B cell (primary cell): ENCODE results near the gene PDE4DIP. TPM values are rescaled to one million over a fixed set of nuclear protein-coding genes. Genes with fewer than 3 reads are reported as not detected.
"Not testable (repeated sequence)": the region's sequence is repeated elsewhere in the genome, so short reads cannot be mapped to it uniquely, and the experiment has no call there.

ENCODE experiments used
- ATAC-seq: fragments of 200-7000 bp; cut with Tn5 transposase; one replicate; pipeline ENCODE4 v1.10.0; 2021; ENCODE audit warnings: low read depth, mild to moderate bottlenecking, moderate number of reproducible peaks, moderate library complexity
- CTCF ChIA-PET: fragments of 350-600 bp; sonication (Branson Sonifier 250); formaldehyde crosslinking; loops from one replicate; lab custom pipeline; 2021; ENCODE audit warnings: antibody characterized with exemption, inconsistent platforms; lab: Charles Lee
- POLR2A ChIA-PET: fragments of 350-600 bp; sonication (Branson Sonifier 250); formaldehyde crosslinking; loops from one replicate; lab custom pipeline; 2021; ENCODE audit warnings: antibody characterized with exemption; lab: Charles Lee
- DNase-seq: peaks from one replicate; pipeline ENCODE4 v3.0.0; 2013
- H2AFZ ChIP-seq: 2 replicates; pipeline ENCODE4 v1.6.1; 2012; ENCODE audit warnings: mild to moderate bottlenecking, low read depth, low read length; ENCODE audit not compliant: insufficient read depth, poor library complexity, severe bottlenecking
- H3K27ac ChIP-seq, 2 donors: 1 replicate in 1 of 2; 2 replicates in 1 of 2; pipeline ENCODE4 v1.5.1; 2012 to 2013; ENCODE audit warnings: low read length in 2 of 2, mild to moderate bottlenecking in 2 of 2, moderate library complexity in 1 of 2
- H3K27me3 ChIP-seq, 4 experiments: fragments of 200-600 bp in 1 of 4; sonication (generic) in 1 of 4; replicated peaks in 1 of 4; 1 replicate in 2 of 4; 2 replicates in 2 of 4; pipeline versions ENCODE4 v1.6.1 to v1.7.0; 2013 to 2016; ENCODE audit warnings: low read length in 3 of 4, mild to moderate bottlenecking in 2 of 4, mixed read lengths in 1 of 4, moderate library complexity in 1 of 4; ENCODE audit not compliant: insufficient read depth in 4 of 4, control insufficient read depth in 3 of 4; ENCODE audit errors: control extremely low read depth in 1 of 4
- H3K36me3 ChIP-seq, 2 experiments: replicated peaks in 1 of 2; 1 replicate in 1 of 2; 2 replicates in 1 of 2; pipeline versions ENCODE4 v1.6.1 to v1.7.1; 2013; ENCODE audit warnings: low read length in 1 of 2; ENCODE audit not compliant: insufficient read depth in 2 of 2, control insufficient read depth in 1 of 2; ENCODE audit errors: control extremely low read depth in 1 of 2, extremely low read depth in 1 of 2
- H3K4me1 ChIP-seq, 2 donors: fragments of 200-600 bp in 1 of 2; sonication (generic) in 1 of 2; 1 replicate in 1 of 2; 2 replicates in 1 of 2; pipeline versions ENCODE4 v1.5.1 to v1.6.1; 2013 to 2017; ENCODE audit warnings: low read length in 2 of 2; ENCODE audit not compliant: control insufficient read depth in 2 of 2, insufficient read depth in 2 of 2
- H3K4me2 ChIP-seq: replicated peaks from 2 replicates; pipeline ENCODE3; 2012; ENCODE audit warnings: mild to moderate bottlenecking, low read depth, low read length; ENCODE audit not compliant: poor library complexity, severe bottlenecking
- H3K4me3 ChIP-seq, 5 experiments: fragments of 200-600 bp in 1 of 5; sonication (generic) in 1 of 5; 1 replicate in 3 of 5; 2 replicates in 2 of 5; pipeline versions ENCODE4 v1.5.1 to v1.7.0; 2011 to 2016; ENCODE audit warnings: low read length in 4 of 5, mild to moderate bottlenecking in 4 of 5, low read depth in 2 of 5, control low read depth in 1 of 5, moderate library complexity in 1 of 5; ENCODE audit not compliant: insufficient read depth in 1 of 5; ENCODE audit errors: control extremely low read depth in 1 of 5, extremely low read depth in 1 of 5
- H3K79me2 ChIP-seq: fragments of 200-600 bp; sonication (generic); one replicate; pipeline ENCODE4 v1.6.0; 2016; ENCODE audit warnings: low read length; ENCODE audit not compliant: control insufficient read depth, insufficient read depth
- H3K9ac ChIP-seq: fragments of 200-600 bp; sonication (generic); 2 replicates; pipeline ENCODE4 v1.6.1; 2017; ENCODE audit warnings: mild to moderate bottlenecking, low read length, moderate library complexity
- H3K9me3 ChIP-seq, 3 donors: one replicate each; pipeline versions ENCODE4 v1.6.1 to v1.7.1; 2013; ENCODE audit warnings: low read length in 2 of 3; ENCODE audit not compliant: control insufficient read depth in 2 of 3, insufficient read depth in 1 of 3; ENCODE audit errors: control extremely low read depth in 1 of 3
- H4K20me1 ChIP-seq: 2 replicates; pipeline ENCODE4 v1.6.0; 2012; ENCODE audit warnings: mild to moderate bottlenecking, low read length; ENCODE audit not compliant: insufficient read depth, control insufficient read depth, poor library complexity, severe bottlenecking
- H3K27ac Mint-ChIP-seq: one replicate; pipeline ENCODE4 v1.8.0; 2021; ENCODE audit warnings: mixed read lengths
- H3K27me3 Mint-ChIP-seq: one replicate; pipeline ENCODE4 v1.8.0; 2021; ENCODE audit warnings: mixed read lengths
- H3K4me1 Mint-ChIP-seq: one replicate; pipeline ENCODE4 v1.8.0; 2021; ENCODE audit warnings: mixed read lengths
- H3K4me3 Mint-ChIP-seq: one replicate; pipeline ENCODE4 v1.8.0; 2021; ENCODE audit warnings: mixed read lengths
- H3K9me3 Mint-ChIP-seq: one replicate; pipeline ENCODE4 v1.8.0; 2022; ENCODE audit warnings: mixed read lengths; ENCODE audit not compliant: insufficient read depth
- WGBS: methylation state at CpG from one replicate; pipeline ENCODE4 v1.1.5; 2013; ENCODE audit warnings: missing lambda C conversion rate; ENCODE audit not compliant: insufficient coverage; 5-methylcytosine and 5-hydroxymethylcytosine counted together
- intact Hi-C: fragments of 100-400 bp; cut with micrococcal nuclease; formaldehyde crosslinking; loops from one replicate; pipeline ENCODE4 v1.10.0; 2022
- polyA plus RNA-seq: library from polyadenylated mRNA; depleted of rRNA; stranded (reverse); fragments of >200 nt; gene quantifications from 2 replicates; pipeline ENCODE4 v1.2.3, GENCODE V29; 2012
- total RNA-seq, 2 donors: library from RNA; stranded (reverse); fragments of 120-200 nt in 1 of 2; gene quantifications; 1 replicate in 1 of 2; 2 replicates in 1 of 2; pipeline versions ENCODE4 v1.2.3 to v1.2.4, GENCODE V29; 2013 to 2022

Gene PDE4DIP
- total and polyA plus RNA-seq, 2 donors (not counting 1 experiment from before 2014, with no cell fraction given) = 18.4 to 63.9 TPM

GRCh38 chr1:148977785-148978184, 133.6 kb downstream of the PDE4DIP start:
- CTCF ChIA-PET, H3K4me3 ChIP-seq, POLR2A ChIA-PET, H3K9me3 ChIP-seq, H3K79me2 ChIP-seq, DNase-seq, H3K4me2 ChIP-seq, H2AFZ ChIP-seq, intact Hi-C loops, H3K27me3 Mint-ChIP-seq, H3K9ac ChIP-seq, H3K27ac ChIP-seq, H3K27me3 ChIP-seq, H3K9me3 Mint-ChIP-seq, H4K20me1 ChIP-seq: not testable (repeated sequence)
- peak overlapping the region; percentile 37 for H3K4me3 Mint-ChIP-seq
- 100% methylated on average over 1 of the region's 1 CpG for whole genome bisulfite sequencing
- H3K27ac Mint-ChIP-seq = peak overlapping the region; percentile 83
- Histone ChIP-seq H3K36me3 (peaks cover 5 to 32% of the 10 kb centered on the region in 2 experiments), H3K4me1 (peaks cover 10 to 13% of the 10 kb centered on the region in 2 donors)
- H3K4me1 Mint-ChIP-seq = peaks cover 20% of the 10 kb centered on the region
- peak; percentile 33 for ATAC-seq

- H3K27me3 ChIP-seq, DNase-seq, H4K20me1 ChIP-seq, H3K36me3 ChIP-seq, H3K4me3 ChIP-seq, intact Hi-C loops, H3K4me2 ChIP-seq, H3K27ac ChIP-seq, POLR2A ChIA-PET, H3K4me3 Mint-ChIP-seq, H3K27me3 Mint-ChIP-seq, H2AFZ ChIP-seq, H3K4me1 ChIP-seq, CTCF ChIA-PET, H3K9me3 Mint-ChIP-seq, H3K79me2 ChIP-seq, ATAC-seq, H3K4me1 Mint-ChIP-seq, H3K9ac ChIP-seq, H3K27ac Mint-ChIP-seq, H3K9me3 ChIP-seq: not testable (repeated sequence)
- 90% methylated on average over 2 of the region's 3 CpGs for WGBS
These were observed 145.2 kb downstream of the PDE4DIP start for GRCh38 chr1:148989378-148989777.

GRCh38 chr1:148990233-148990788, 146.1 kb downstream of the PDE4DIP start:
- H3K79me2 ChIP-seq, H3K4me3 ChIP-seq, H3K9me3 ChIP-seq, H3K4me1 ChIP-seq, H3K36me3 ChIP-seq, H3K4me1 Mint-ChIP-seq, H3K27ac ChIP-seq, H2AFZ ChIP-seq, H3K4me2 ChIP-seq, H3K9ac ChIP-seq, H3K9me3 Mint-ChIP-seq, H3K27ac Mint-ChIP-seq, intact Hi-C loops, H3K27me3 Mint-ChIP-seq, ATAC-seq, CTCF ChIA-PET, POLR2A ChIA-PET, DNase-seq, H3K4me3 Mint-ChIP-seq, H4K20me1 ChIP-seq, H3K27me3 ChIP-seq: not testable (repeated sequence)
- WGBS = 92% methylated on average over 4 of the region's 7 CpGs

GRCh38 chr1:148991818-148992217, 147.6 kb downstream of the PDE4DIP start:
- DNase-seq = not testable (repeated sequence)

More at GRCh38 chr1:148991818-148992217, 147.6 kb downstream of the PDE4DIP start:
- H3K36me3 ChIP-seq, H3K9me3 Mint-ChIP-seq, H3K27ac ChIP-seq, H3K9ac ChIP-seq, H4K20me1 ChIP-seq, H3K4me1 ChIP-seq, POLR2A ChIA-PET, H3K79me2 ChIP-seq, H3K4me1 Mint-ChIP-seq, ATAC-seq, H3K27me3 ChIP-seq, H3K4me2 ChIP-seq, H3K4me3 Mint-ChIP-seq, CTCF ChIA-PET, intact Hi-C loops, H3K27me3 Mint-ChIP-seq, H3K27ac Mint-ChIP-seq, H3K9me3 ChIP-seq, H3K4me3 ChIP-seq, H2AFZ ChIP-seq: not testable (repeated sequence)
- WGBS = no CpG with 5 or more reads among the region's 2 CpGs
